ENCODE data around the gene PRKCD. TPM values are rescaled to one million over a fixed set of nuclear protein-coding genes. Genes with fewer than 3 reads are reported as not detected.
A peak's percentile ranks its signal among the peaks of the same experiment; 100 is the strongest.

Gene PRKCD
- total and polyA plus RNA-seq, 9 of the 15 experiments (the other 6 are each of a cell fraction or from before 2014, with no cell fraction given), result 2.5 to 19.5 (median 6.1) TPM

GRCh38 chr3:53151465-53151864 lies 9.5 kb upstream of the PRKCD start:
- in situ Hi-C loops (cut with MboI), result no loop called here
- H3K27me3 ChIP-seq (ENCODE audit: control insufficient read depth in 2 of 2, insufficient read depth in 2 of 2, low read length in 2 of 2), result peaks cover 0 to 10% of the 10 kb centered on the region in 2 experiments; a peak in 1 of 5 replicates
- intact Hi-C loops (cut with micrococcal nuclease), result no loop called here
- no peak overlapping the region for H3K27ac ChIP-seq (ENCODE audit: extremely low read depth, low read depth, low read length)
- TF ChIP-seq KHSRP (IDR thresholded peaks at IDR 0.05), result no peak
- no peak for TF ChIP-seq HBP1 (CRISPR knock-in tag; IDR thresholded peaks at IDR 0.05)
- no peak overlapping the region for H3K4me3 ChIP-seq
- no peak for DNase-seq (ENCODE audit: extremely low read depth in 1 of 4, low spot score in 3 of 4)
- WGBS (ENCODE audit: insufficient coverage, low coverage, missing lambda C conversion rate), result 53% methylated on average over 5 of the region's 5 CpGs
- H3K4me1 ChIP-seq (replicated peaks in 1 of 2; ENCODE audit: control insufficient read depth in 2 of 2, insufficient read depth in 2 of 2, low read length in 2 of 2), result peaks cover 0 to 11% of the 10 kb centered on the region in 2 experiments; a peak in 2 of 5 replicates
- H3K9me1 ChIP-seq (ENCODE audit: control insufficient read depth, insufficient read depth, low read length), result no peaks in the 10 kb centered on the region
- BruUV-seq (replicated peaks), result no TSS peak
- CTCF ChIA-PET (ENCODE audit: low intra/inter-chr PET ratio), result no interaction called here
- no peak overlapping the region for H3K4me2 ChIP-seq (ENCODE audit: insufficient read depth, low read length)
- no peaks in the 10 kb centered on the region for H3K36me3 ChIP-seq (ENCODE audit: control insufficient read depth, insufficient read depth, low read length)
- POLR2A ChIA-PET, result interaction anchor here (0.6 kb wide), 1 partner anchor 9 kb away, joined by 3 read pairs; no protein-coding TSS in a partner anchor
- FAIRE-seq, result no peak
- H3K9me3 ChIP-seq (replicated peaks; ENCODE audit: control insufficient read depth, insufficient read depth, low read depth, low read length), result no peaks in the 10 kb centered on the region
- H3K9ac ChIP-seq (ENCODE audit: insufficient read depth in 1 of 2, low read depth in 2 of 2, low read length in 2 of 2), result 0 out of 4 replicates have a peak overlapping the region, but pooled peaks of 1 of the 2 experiments have one; percentile 58
- no peak for ATAC-seq
- no peaks in the 10 kb centered on the region; the same call in 1 of the 2 replicates for H4K20me1 ChIP-seq (replicated peaks; ENCODE audit: control insufficient read depth, insufficient read depth, low read length)
- H2AFZ ChIP-seq (ENCODE audit: low read depth, low read length), result no peak overlapping the region
- no peaks in the 10 kb centered on the region for H3K79me2 ChIP-seq (ENCODE audit: control insufficient read depth, insufficient read depth, low read length)
